PC-3 (cell line): ENCODE data around the gene AGO4. TPM values are rescaled to one million over a fixed set of nuclear protein-coding genes. Genes with fewer than 3 reads are reported as not detected.
A peak's percentile ranks its signal among the peaks of the same experiment; 100 is the strongest.

Source experiments
- ATAC-seq: fragments of 200-7000 bp; cut with Tn5 transposase; 2 replicates; pipeline ENCODE4 v1.9.1; 2020; ENCODE audit warnings: mild to moderate bottlenecking, moderate library complexity
- BruUV-seq: library from RNA; stranded (reverse); fragments of 400-500 nt; replicated peaks from 2 replicates; lab custom pipeline; 2021; lab: Mats Ljungman, UMichigan
- CTCF ChIA-PET: fragments of 300-600 bp; sonication (Branson Sonifier 250); formaldehyde crosslinking; loops from one replicate; lab custom pipeline; 2022; ENCODE audit warnings: antibody characterized with exemption; lab: Charles Lee
- POLR2A ChIA-PET: fragments of 300-600 bp; sonication (Branson Sonifier 250); formaldehyde crosslinking; loops from one replicate; lab custom pipeline; 2022; ENCODE audit warnings: antibody characterized with exemption; ENCODE audit not compliant: unreplicated experiment; lab: Charles Lee
- DNase-seq: peaks from one replicate; pipeline ENCODE4 v3.0.0-alpha.2; 2015
- H2AFZ ChIP-seq: fragments of 300-600 bp; sonication (generic); 2 replicates; pipeline ENCODE4 v1.6.0; 2016; ENCODE audit warnings: antibody characterized with exemption, low read length
- H3F3A ChIP-seq: fragments of 300-600 bp; sonication (generic); one replicate; pipeline ENCODE4 v1.6.0; 2017; ENCODE audit warnings: antibody characterized with exemption, low read length, control low read depth, mild to moderate bottlenecking; ENCODE audit not compliant: unreplicated experiment
- H3K27ac ChIP-seq: fragments of 300-600 bp; sonication (generic); 2 replicates; pipeline ENCODE4 v1.5.1; 2016; ENCODE audit warnings: mild to moderate bottlenecking, low read length
- H3K27me3 ChIP-seq: fragments of 300-600 bp; sonication (generic); 2 replicates; pipeline ENCODE4 v1.6.1; 2016; ENCODE audit warnings: low read length, mixed read lengths
- H3K36me3 ChIP-seq: fragments of 300-600 bp; sonication (generic); 2 replicates; pipeline ENCODE4 v1.6.1; 2016; ENCODE audit warnings: low read depth, mixed run types, low read length, mixed read lengths
- H3K4me1 ChIP-seq: fragments of 300-600 bp; sonication (generic); 2 replicates; pipeline ENCODE4 v1.5.1; 2016; ENCODE audit warnings: low read length; ENCODE audit not compliant: insufficient read depth
- H3K4me2 ChIP-seq: fragments of 300-600 bp; sonication (generic); 2 replicates; pipeline ENCODE4 v1.6.0; 2016; ENCODE audit warnings: low read length
- H3K4me3 ChIP-seq: fragments of 300-600 bp; sonication (generic); 2 replicates; pipeline ENCODE4 v1.5.1; 2016; ENCODE audit warnings: mild to moderate bottlenecking, low read length, mixed read lengths
- H3K79me2 ChIP-seq: fragments of 300-600 bp; sonication (generic); 2 replicates; pipeline ENCODE4 v1.6.1; 2017; ENCODE audit warnings: low read length, mixed read lengths
- H3K9ac ChIP-seq: fragments of 300-600 bp; sonication (generic); 2 replicates; pipeline ENCODE4 v1.6.0; 2016; ENCODE audit warnings: mild to moderate bottlenecking, low read length
- H3K9me2 ChIP-seq: fragments of 300-600 bp; sonication (generic); replicated peaks from 2 replicates; pipeline ENCODE4 v1.6.1; 2016; ENCODE audit warnings: mixed run types, low read length, mixed read lengths
- H3K9me3 ChIP-seq: fragments of 300-600 bp; sonication (generic); 2 replicates; pipeline ENCODE4 v1.6.1; 2016; ENCODE audit warnings: low read length, mixed read lengths
- H4K20me1 ChIP-seq: fragments of 300-600 bp; sonication (generic); 2 replicates; pipeline ENCODE4 v1.6.1; 2016; ENCODE audit warnings: low read length, mixed read lengths
- EZH2 ChIP-seq: fragments of 300-600 bp; sonication (generic); IDR thresholded peaks from one replicate; pipeline ENCODE4 v1.6.1; 2017; ENCODE audit warnings: antibody characterized with exemption, mild to moderate bottlenecking, low read length; ENCODE audit not compliant: unreplicated experiment
- EZH2phosphoT487 ChIP-seq: fragments of 300-600 bp; sonication (generic); IDR thresholded peaks from 2 replicates; pipeline ENCODE4 v1.6.1; 2018; ENCODE audit warnings: mild to moderate bottlenecking, antibody characterized with exemption, low read length, borderline replicate concordance
- intact Hi-C: fragments of 100-400 bp; cut with micrococcal nuclease; formaldehyde crosslinking; loops from 2 replicates; pipeline ENCODE4 v1.9.0; 2023
- total RNA-seq: library from RNA; depleted of rRNA; stranded (reverse); fragments of >200 nt; gene quantifications from 2 replicates; pipeline ENCODE4 v1.2.3, GENCODE V29; 2014
- TF ChIP-seq, protein P1 (sequence below): fragments of 300-600 bp; sonication (generic); conservative IDR thresholded peaks from 2 replicates; pipeline ENCODE4 v1.5.1; 2017; ENCODE audit warnings: antibody characterized with exemption, low read depth, mild to moderate bottlenecking, low read length

The AGO4 gene
- total RNA-seq, 1 experiment from 2014 or later: 5.9 TPM

DNA sequence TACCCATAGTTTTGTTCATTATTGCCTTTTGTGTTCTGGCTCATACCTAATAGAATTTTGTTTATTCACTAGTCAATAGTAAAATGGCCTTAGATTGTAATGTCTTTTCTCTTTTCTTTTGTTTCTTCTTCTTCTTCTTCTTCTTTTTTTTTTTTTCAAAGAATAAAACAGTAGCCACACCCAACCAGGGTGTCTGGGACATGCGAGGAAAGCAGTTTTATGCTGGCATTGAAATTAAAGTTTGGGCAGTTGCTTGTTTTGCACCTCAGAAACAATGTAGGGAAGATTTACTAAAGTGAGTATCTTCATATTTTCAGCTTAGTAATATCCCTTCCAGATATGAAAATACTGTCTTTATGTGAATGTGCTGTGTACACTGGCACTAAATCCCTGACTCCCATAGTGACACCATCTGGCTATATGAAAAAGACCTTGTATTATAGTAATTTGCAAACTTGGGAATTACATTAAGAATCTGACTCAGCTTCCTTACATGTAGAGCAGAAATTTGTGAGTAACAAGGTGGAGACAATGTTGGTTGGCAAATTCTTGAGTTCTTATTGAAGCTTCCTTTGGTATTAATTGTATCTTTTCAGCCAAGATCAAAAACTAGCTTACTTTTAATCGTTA lies 24.6 kb downstream of the AGO4 start:
- H3K79me2 ChIP-seq: no peaks in the 10 kb centered on the region
- H3F3A ChIP-seq: no peaks in the 10 kb centered on the region
- ChIA-PET CTCF (interaction anchor here (0.6 to 0.9 kb wide), 3 partner anchors 23 to 117 kb away, joined by 3 to 8 read pairs (median 3); partner anchors contain the start of gene CLSPN), POLR2A (interaction anchor here (0.6 kb wide), 3 partner anchors 80 to 166 kb away, joined by 3 to 24 read pairs (median 11); no protein-coding TSS in a partner anchor)
- no peak overlapping the region for H3K4me2 ChIP-seq
- no peaks in the 10 kb centered on the region for H3K9me2 ChIP-seq
- H3K4me3 ChIP-seq: no peak overlapping the region
- H3K9me3 ChIP-seq: no peaks in the 10 kb centered on the region
- no TSS peak for BruUV-seq
- no peaks in the 10 kb centered on the region for H3K4me1 ChIP-seq
- peaks cover 2% of the 10 kb centered on the region; the same call in 1 of the 2 replicates for H3K36me3 ChIP-seq
- H3K27me3 ChIP-seq: no peaks in the 10 kb centered on the region
- DNase-seq (peak; percentile 9), ATAC-seq (peak; percentile 57; the same call in 1 of the 2 replicates)
- no peaks in the 10 kb centered on the region for H4K20me1 ChIP-seq
- no peak overlapping the region for H3K27ac ChIP-seq
- no peak overlapping the region for H3K9ac ChIP-seq
- intact Hi-C loops: no loop called here
- TF ChIP-seq EZH2 (no peak), EZH2phosphoT487 (no peak)
- TF ChIP-seq, protein P1, sequence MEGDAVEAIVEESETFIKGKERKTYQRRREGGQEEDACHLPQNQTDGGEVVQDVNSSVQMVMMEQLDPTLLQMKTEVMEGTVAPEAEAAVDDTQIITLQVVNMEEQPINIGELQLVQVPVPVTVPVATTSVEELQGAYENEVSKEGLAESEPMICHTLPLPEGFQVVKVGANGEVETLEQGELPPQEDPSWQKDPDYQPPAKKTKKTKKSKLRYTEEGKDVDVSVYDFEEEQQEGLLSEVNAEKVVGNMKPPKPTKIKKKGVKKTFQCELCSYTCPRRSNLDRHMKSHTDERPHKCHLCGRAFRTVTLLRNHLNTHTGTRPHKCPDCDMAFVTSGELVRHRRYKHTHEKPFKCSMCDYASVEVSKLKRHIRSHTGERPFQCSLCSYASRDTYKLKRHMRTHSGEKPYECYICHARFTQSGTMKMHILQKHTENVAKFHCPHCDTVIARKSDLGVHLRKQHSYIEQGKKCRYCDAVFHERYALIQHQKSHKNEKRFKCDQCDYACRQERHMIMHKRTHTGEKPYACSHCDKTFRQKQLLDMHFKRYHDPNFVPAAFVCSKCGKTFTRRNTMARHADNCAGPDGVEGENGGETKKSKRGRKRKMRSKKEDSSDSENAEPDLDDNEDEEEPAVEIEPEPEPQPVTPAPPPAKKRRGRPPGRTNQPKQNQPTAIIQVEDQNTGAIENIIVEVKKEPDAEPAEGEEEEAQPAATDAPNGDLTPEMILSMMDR: no peak
- no peak overlapping the region for H2AFZ ChIP-seq

DNA sequence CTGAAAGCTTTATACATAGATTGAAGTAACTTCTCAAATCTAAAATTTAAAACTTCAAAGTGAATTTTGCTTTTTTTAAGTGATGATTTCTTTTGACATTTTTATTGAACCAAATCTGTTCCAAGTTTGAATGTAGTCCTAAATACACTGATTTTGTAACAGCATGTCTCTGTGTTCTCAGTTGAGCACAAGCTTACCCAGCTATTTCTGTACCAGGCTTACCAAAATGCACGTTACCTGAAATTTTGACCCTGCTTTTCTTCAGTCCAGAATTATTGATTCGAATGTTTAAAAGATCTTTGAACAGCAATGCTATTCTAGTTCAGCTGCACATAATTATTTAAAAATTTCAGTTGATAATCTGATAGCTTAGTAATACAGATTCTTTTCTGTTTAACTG lies 25.6 kb downstream of the AGO4 start:
- BruUV-seq: no TSS peak

More for the DNA sequence above, 25.6 kb downstream of the AGO4 start:
- no peak overlapping the region for H3K9ac ChIP-seq
- H3F3A ChIP-seq: no peaks in the 10 kb centered on the region
- H4K20me1 ChIP-seq: no peaks in the 10 kb centered on the region
- no peak overlapping the region for H3K4me2 ChIP-seq
- intact Hi-C loops: no loop called here
- ChIA-PET CTCF (interaction anchor here (0.9 kb wide), 1 partner anchor 22 kb away, joined by 3 read pairs; no protein-coding TSS in a partner anchor), POLR2A (no interaction called here)
- DNase-seq (no peak), ATAC-seq (no peak)
- no peaks in the 10 kb centered on the region for H3K9me2 ChIP-seq
- no peak overlapping the region for H3K4me3 ChIP-seq
- H3K36me3 ChIP-seq: peaks cover 2% of the 10 kb centered on the region; the same call in 1 of the 2 replicates
- H3K9me3 ChIP-seq: no peaks in the 10 kb centered on the region
- no peaks in the 10 kb centered on the region for H3K4me1 ChIP-seq
- no peak overlapping the region for H3K27ac ChIP-seq
- no peak overlapping the region for H2AFZ ChIP-seq
- no peaks in the 10 kb centered on the region for H3K27me3 ChIP-seq
- TF ChIP-seq, protein P1: no peak
- TF ChIP-seq EZH2: no peak
- no peaks in the 10 kb centered on the region for H3K79me2 ChIP-seq
